Lower leg skin (tissue), 3 donors: Measurements from ENCODE around the gene PRSS1.

Experiments used
- POLR2A ChIP-seq, 2 donors: fragments of 450-650 bp; IDR thresholded peaks; one replicate each; pipeline ENCODE4 v1.6.1; 2016 to 2017; ENCODE audit warnings: antibody characterized with exemption in 2 of 2, mild to moderate bottlenecking in 1 of 2, moderate library complexity in 1 of 2
- TF ChIP-seq, protein P1 (sequence below), 3 donors: fragments of 450-650 bp; IDR thresholded peaks; one replicate each; pipeline ENCODE4 v1.5.1; 2016; ENCODE audit warnings: antibody characterized with exemption in 3 of 3, mild to moderate bottlenecking in 3 of 3, moderate library complexity in 2 of 3

GRCh38 chr7:142752376-142753225, 3.3 kb downstream of the PRSS1 start:
- TF ChIP-seq, protein P1, sequence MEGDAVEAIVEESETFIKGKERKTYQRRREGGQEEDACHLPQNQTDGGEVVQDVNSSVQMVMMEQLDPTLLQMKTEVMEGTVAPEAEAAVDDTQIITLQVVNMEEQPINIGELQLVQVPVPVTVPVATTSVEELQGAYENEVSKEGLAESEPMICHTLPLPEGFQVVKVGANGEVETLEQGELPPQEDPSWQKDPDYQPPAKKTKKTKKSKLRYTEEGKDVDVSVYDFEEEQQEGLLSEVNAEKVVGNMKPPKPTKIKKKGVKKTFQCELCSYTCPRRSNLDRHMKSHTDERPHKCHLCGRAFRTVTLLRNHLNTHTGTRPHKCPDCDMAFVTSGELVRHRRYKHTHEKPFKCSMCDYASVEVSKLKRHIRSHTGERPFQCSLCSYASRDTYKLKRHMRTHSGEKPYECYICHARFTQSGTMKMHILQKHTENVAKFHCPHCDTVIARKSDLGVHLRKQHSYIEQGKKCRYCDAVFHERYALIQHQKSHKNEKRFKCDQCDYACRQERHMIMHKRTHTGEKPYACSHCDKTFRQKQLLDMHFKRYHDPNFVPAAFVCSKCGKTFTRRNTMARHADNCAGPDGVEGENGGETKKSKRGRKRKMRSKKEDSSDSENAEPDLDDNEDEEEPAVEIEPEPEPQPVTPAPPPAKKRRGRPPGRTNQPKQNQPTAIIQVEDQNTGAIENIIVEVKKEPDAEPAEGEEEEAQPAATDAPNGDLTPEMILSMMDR (IDR thresholded peaks at IDR 0.05) = no peak
- TF ChIP-seq POLR2A (IDR thresholded peaks at IDR 0.05) = no peak
